Measurements from ENCODE around the gene CSRP1. TPM values are rescaled to one million over a fixed set of nuclear protein-coding genes. Genes with fewer than 3 reads are reported as not detected.

CSRP1 gene
- polyA plus RNA-seq, 1 donor from 2014 or later: 4.2 TPM

DNA sequence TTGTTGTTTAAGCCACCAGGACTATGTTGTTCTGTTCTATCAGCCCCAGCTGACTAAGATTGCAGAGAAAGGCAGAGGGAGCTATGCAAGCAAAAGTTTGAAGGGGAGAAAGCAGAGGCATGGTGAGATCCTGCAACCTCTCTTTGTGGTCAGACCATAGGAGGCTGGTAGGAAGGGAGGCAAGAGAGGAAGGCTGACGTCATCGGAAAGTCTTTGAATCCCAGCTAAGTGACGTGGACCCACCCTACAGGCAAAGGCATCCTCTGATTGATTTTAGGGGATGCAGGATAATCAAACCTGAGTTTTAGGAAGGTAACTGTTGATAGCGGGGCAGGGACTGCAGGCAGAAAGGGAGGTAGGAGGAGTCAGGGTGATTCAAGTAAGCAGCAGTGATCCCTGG lies 62.1 kb downstream of the CSRP1 start:
- no peak overlapping the region for H3K4me2 ChIP-seq (ENCODE audit: low read length)
- no peaks in the 10 kb centered on the region for H3K79me2 ChIP-seq (replicated peaks; ENCODE audit: insufficient read depth, low read length)
- H2AFZ ChIP-seq (ENCODE audit: low read depth, low read length): no peak overlapping the region
- H3K9ac ChIP-seq (ENCODE audit: low read length): no peak overlapping the region
- H3K27me3 ChIP-seq (ENCODE audit: insufficient read depth, low read depth, low read length): no peaks in the 10 kb centered on the region
- no peak overlapping the region for H3K27ac ChIP-seq (ENCODE audit: low read length)
- no peaks in the 10 kb centered on the region for H3K9me3 ChIP-seq (ENCODE audit: low read length)
- no peaks in the 10 kb centered on the region for H3K9me2 ChIP-seq (ENCODE audit: insufficient read depth, low read length)
- H3F3A ChIP-seq (ENCODE audit: insufficient read depth, low read length, poor library complexity, severe bottlenecking): no peaks in the 10 kb centered on the region
- H3K36me3 ChIP-seq (ENCODE audit: insufficient read depth, low read length): no peaks in the 10 kb centered on the region
- H3K4me3 ChIP-seq (ENCODE audit: low read length): no peak overlapping the region
- no peaks in the 10 kb centered on the region for H4K20me1 ChIP-seq (ENCODE audit: insufficient read depth)
- TF ChIP-seq SMC3 (conservative IDR thresholded peaks at IDR 0.05; ENCODE audit: poor library complexity) (no peak), EZH2 (IDR thresholded peaks at IDR 0.05; ENCODE audit: borderline replicate concordance, insufficient read depth, low read length, poor library complexity, severe bottlenecking) (no peak), RAD21 (conservative IDR thresholded peaks at IDR 0.05) (no peak), POLR2AphosphoS5 (IDR thresholded peaks at IDR 0.05) (no peak), MXI1 (conservative IDR thresholded peaks at IDR 0.05; ENCODE audit: poor library complexity, severe bottlenecking) (no peak), TAF1 (IDR thresholded peaks at IDR 0.05; ENCODE audit: low read depth) (no peak)
- TF ChIP-seq, protein P1, sequence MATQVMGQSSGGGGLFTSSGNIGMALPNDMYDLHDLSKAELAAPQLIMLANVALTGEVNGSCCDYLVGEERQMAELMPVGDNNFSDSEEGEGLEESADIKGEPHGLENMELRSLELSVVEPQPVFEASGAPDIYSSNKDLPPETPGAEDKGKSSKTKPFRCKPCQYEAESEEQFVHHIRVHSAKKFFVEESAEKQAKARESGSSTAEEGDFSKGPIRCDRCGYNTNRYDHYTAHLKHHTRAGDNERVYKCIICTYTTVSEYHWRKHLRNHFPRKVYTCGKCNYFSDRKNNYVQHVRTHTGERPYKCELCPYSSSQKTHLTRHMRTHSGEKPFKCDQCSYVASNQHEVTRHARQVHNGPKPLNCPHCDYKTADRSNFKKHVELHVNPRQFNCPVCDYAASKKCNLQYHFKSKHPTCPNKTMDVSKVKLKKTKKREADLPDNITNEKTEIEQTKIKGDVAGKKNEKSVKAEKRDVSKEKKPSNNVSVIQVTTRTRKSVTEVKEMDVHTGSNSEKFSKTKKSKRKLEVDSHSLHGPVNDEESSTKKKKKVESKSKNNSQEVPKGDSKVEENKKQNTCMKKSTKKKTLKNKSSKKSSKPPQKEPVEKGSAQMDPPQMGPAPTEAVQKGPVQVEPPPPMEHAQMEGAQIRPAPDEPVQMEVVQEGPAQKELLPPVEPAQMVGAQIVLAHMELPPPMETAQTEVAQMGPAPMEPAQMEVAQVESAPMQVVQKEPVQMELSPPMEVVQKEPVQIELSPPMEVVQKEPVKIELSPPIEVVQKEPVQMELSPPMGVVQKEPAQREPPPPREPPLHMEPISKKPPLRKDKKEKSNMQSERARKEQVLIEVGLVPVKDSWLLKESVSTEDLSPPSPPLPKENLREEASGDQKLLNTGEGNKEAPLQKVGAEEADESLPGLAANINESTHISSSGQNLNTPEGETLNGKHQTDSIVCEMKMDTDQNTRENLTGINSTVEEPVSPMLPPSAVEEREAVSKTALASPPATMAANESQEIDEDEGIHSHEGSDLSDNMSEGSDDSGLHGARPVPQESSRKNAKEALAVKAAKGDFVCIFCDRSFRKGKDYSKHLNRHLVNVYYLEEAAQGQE (IDR thresholded peaks at IDR 0.05; ENCODE audit: borderline replicate concordance): no peak

DNA sequence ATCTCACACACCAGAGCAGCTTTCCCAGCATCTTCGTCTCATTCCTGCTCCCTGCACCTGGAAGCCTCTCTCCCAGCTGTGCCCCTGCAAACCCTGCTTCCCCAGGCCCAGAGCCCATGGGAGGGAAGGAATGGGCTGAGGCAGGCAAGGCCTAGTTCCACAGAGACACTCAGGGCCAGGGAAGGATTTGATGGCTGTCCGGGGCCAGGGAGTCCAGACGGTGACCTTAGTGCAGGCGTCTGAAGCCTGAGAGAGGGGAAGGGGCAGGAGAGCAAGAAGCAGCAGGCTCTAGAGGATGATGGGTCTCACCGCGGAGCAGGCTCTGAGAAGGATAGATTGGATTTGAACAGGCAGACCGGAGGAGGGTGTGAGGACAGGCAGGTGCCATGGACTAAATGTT lies 63.2 kb downstream of the CSRP1 start:
- Histone ChIP-seq H4K20me1 (ENCODE audit: insufficient read depth) (no peaks in the 10 kb centered on the region), H2AFZ (ENCODE audit: low read depth, low read length) (no peak overlapping the region)
- TF ChIP-seq, protein P1 (IDR thresholded peaks at IDR 0.05; ENCODE audit: borderline replicate concordance): no peak
- TF ChIP-seq SMC3 (conservative IDR thresholded peaks at IDR 0.05; ENCODE audit: poor library complexity) (no peak), EZH2 (IDR thresholded peaks at IDR 0.05; ENCODE audit: borderline replicate concordance, insufficient read depth, low read length, poor library complexity, severe bottlenecking) (no peak), TAF1 (IDR thresholded peaks at IDR 0.05; ENCODE audit: low read depth) (no peak), RAD21 (conservative IDR thresholded peaks at IDR 0.05) (no peak), POLR2AphosphoS5 (IDR thresholded peaks at IDR 0.05) (no peak), MXI1 (conservative IDR thresholded peaks at IDR 0.05; ENCODE audit: poor library complexity, severe bottlenecking) (no peak), EP300 (conservative IDR thresholded peaks at IDR 0.05; ENCODE audit: poor library complexity, severe bottlenecking) (no peak)
- TF ChIP-seq, protein P2, sequence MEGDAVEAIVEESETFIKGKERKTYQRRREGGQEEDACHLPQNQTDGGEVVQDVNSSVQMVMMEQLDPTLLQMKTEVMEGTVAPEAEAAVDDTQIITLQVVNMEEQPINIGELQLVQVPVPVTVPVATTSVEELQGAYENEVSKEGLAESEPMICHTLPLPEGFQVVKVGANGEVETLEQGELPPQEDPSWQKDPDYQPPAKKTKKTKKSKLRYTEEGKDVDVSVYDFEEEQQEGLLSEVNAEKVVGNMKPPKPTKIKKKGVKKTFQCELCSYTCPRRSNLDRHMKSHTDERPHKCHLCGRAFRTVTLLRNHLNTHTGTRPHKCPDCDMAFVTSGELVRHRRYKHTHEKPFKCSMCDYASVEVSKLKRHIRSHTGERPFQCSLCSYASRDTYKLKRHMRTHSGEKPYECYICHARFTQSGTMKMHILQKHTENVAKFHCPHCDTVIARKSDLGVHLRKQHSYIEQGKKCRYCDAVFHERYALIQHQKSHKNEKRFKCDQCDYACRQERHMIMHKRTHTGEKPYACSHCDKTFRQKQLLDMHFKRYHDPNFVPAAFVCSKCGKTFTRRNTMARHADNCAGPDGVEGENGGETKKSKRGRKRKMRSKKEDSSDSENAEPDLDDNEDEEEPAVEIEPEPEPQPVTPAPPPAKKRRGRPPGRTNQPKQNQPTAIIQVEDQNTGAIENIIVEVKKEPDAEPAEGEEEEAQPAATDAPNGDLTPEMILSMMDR (IDR thresholded peaks at IDR 0.05; ENCODE audit: poor library complexity, severe bottlenecking): no peak

More for the DNA sequence above, 63.2 kb downstream of the CSRP1 start:
- Histone ChIP-seq H3K4me2 (ENCODE audit: low read length) (no peak overlapping the region), H3K9me3 (ENCODE audit: low read length) (no peaks in the 10 kb centered on the region), H3K79me2 (replicated peaks; ENCODE audit: insufficient read depth, low read length) (no peaks in the 10 kb centered on the region), H3K9ac (ENCODE audit: low read length) (no peak overlapping the region), H3K27me3 (ENCODE audit: insufficient read depth, low read depth, low read length) (no peaks in the 10 kb centered on the region), H3K9me2 (ENCODE audit: insufficient read depth, low read length) (no peaks in the 10 kb centered on the region), H3K27ac (ENCODE audit: low read length) (no peak overlapping the region), H3F3A (ENCODE audit: insufficient read depth, low read length, poor library complexity, severe bottlenecking) (no peaks in the 10 kb centered on the region), H3K4me3 (ENCODE audit: low read length) (no peak overlapping the region), H3K36me3 (ENCODE audit: insufficient read depth, low read length) (no peaks in the 10 kb centered on the region)
